ENCODE results near the gene AP4E1. TPM values are rescaled to one million over a fixed set of nuclear protein-coding genes. Genes with fewer than 3 reads are reported as not detected.

Gene AP4E1
- total and polyA plus RNA-seq, 8 donors = 8.9 to 11.6 (median 9.3) TPM

DNA sequence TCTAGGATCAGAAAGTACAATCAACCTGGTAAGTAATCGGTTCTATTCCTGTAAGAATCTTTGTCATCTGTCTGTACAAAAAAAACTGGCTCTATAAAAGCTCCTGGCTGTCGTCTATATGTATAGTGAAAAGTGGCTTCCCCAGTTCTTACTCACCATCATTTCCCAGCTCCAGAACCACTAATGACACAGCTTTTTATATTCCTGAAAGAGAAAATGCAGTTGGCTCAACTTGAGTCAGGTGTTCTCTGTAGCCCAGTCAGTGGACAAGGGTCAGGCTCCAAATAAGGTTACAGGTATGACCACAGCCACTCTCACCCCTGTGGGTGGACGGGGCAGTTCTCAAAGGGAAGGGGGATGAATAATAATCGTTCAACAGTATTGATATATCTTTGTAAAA, 85.1 kb downstream of the AP4E1 start:
- H3K9me3 ChIP-seq = no peaks in the 10 kb centered on the region
- peaks cover 0 to 35% of the 10 kb centered on the region in 2 donors for H3K36me3 ChIP-seq
- intact Hi-C loops (cut with DNase I) = no loop called here
- H3K4me1 ChIP-seq = no peaks in the 10 kb centered on the region
- DNase-seq (no peak), ATAC-seq (no peak)
- no peak overlapping the region for H3K27ac ChIP-seq
- H3K27me3 ChIP-seq = no peaks in the 10 kb centered on the region
- H3K4me3 ChIP-seq = no peak overlapping the region
- TF ChIP-seq, protein P1, sequence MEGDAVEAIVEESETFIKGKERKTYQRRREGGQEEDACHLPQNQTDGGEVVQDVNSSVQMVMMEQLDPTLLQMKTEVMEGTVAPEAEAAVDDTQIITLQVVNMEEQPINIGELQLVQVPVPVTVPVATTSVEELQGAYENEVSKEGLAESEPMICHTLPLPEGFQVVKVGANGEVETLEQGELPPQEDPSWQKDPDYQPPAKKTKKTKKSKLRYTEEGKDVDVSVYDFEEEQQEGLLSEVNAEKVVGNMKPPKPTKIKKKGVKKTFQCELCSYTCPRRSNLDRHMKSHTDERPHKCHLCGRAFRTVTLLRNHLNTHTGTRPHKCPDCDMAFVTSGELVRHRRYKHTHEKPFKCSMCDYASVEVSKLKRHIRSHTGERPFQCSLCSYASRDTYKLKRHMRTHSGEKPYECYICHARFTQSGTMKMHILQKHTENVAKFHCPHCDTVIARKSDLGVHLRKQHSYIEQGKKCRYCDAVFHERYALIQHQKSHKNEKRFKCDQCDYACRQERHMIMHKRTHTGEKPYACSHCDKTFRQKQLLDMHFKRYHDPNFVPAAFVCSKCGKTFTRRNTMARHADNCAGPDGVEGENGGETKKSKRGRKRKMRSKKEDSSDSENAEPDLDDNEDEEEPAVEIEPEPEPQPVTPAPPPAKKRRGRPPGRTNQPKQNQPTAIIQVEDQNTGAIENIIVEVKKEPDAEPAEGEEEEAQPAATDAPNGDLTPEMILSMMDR (IDR thresholded peaks at IDR 0.05) = no peak

DNA sequence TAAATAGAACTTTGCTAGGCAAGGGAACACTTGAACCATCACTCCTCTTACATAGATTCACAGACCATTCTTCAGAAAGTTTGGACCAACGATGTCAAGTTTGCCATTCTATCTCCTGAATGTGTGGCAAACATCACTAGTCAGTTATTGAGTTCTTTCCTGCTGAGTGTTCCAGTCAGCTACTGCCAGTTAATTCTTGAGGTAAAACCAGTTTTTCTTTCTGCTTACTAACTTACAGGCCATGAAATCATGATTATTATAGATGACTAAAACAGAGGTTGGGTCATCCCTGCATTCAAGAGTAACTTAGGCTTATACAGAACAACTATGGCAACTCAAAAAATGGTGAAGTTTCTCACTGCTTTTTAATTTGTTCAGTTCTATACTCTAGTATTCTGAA, 88.2 kb downstream of the AP4E1 start:
- intact Hi-C loops (cut with DNase I) = no loop called here
- H3K27me3 ChIP-seq = no peaks in the 10 kb centered on the region
- H3K9me3 ChIP-seq = no peaks in the 10 kb centered on the region
- H3K4me1 ChIP-seq = no peaks in the 10 kb centered on the region
- DNase-seq = no peak
- no peak overlapping the region for H3K4me3 ChIP-seq
- no peak for ATAC-seq
- TF ChIP-seq, protein P1 (IDR thresholded peaks at IDR 0.05) = no peak
- no peak overlapping the region for H3K27ac ChIP-seq
- H3K36me3 ChIP-seq = peaks cover 0 to 46% of the 10 kb centered on the region in 2 donors

DNA sequence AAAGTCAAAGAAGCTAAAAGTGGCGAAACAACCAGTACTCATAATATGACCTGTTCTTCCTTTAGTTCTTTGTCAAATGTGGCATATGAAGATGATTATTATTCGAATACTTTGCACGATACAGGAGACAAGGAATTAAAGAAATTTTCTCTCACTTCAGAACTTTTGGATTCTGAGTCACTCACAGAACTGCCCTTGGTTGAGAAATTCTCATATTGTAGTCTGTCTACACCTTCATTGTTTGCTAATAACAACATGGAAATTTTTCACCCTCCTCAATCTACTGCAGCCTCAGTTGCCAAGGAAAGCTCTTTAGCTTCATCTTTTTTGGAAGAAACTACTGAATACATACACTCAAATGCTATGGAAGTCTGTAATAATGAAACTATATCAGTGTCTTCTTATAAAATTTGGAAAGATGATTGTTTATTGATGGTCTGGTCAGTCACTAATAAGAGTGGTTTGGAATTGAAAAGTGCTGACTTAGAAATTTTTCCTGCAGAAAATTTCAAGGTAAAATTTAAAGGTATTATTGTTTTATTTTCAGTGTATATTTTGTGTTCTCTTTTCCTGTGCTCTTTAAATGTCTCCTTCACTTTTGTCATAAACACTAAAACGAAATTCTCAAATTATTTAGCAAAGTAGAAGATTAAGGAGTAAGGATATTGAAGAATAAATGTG, 89.0 kb downstream of the AP4E1 start:
- intact Hi-C loops (cut with DNase I) = no loop called here
- H3K27ac ChIP-seq = no peak overlapping the region
- DNase-seq (no peak), ATAC-seq (no peak)
- H3K4me3 ChIP-seq = no peak overlapping the region
- H3K4me1 ChIP-seq = no peaks in the 10 kb centered on the region
- H3K27me3 ChIP-seq = no peaks in the 10 kb centered on the region
- H3K9me3 ChIP-seq = no peaks in the 10 kb centered on the region
- TF ChIP-seq, protein P1 (IDR thresholded peaks at IDR 0.05) = no peak
- H3K36me3 ChIP-seq = peaks cover 0 to 54% of the 10 kb centered on the region in 2 donors

DNA sequence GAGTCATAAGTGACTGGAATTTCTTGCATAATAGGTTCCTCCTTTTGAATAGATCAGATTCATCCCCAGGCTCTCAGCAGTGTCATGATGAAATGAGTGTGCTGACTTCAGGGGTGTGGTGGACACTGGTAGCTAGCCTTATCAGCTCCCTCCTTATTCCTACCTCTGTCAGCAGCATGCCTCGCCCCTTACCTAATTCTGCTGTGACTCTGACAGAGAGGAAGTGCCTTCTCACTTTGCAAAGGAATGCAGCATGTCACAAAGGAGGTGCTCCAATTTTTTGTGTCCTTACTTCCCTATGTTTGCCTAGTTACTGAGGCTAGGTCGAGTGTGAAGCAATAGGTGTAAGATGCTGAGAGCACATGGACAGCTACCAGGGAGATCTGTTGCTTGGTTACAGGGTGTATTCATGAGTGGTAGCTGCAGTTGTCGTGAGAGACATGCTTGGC, 95.6 kb downstream of the AP4E1 start:
- Histone ChIP-seq H3K36me3 (peaks cover 0 to 51% of the 10 kb centered on the region in 2 donors), H3K27me3 (no peaks in the 10 kb centered on the region), H3K27ac (no peak overlapping the region), H3K4me3 (no peak overlapping the region), H3K9me3 (peaks cover 0 to 7% of the 10 kb centered on the region in 2 donors), H3K4me1 (peaks cover 0 to 3% of the 10 kb centered on the region in 2 donors)
- no peak for DNase-seq
- TF ChIP-seq, protein P1 (IDR thresholded peaks at IDR 0.05) = no peak
- intact Hi-C loops (cut with DNase I) = no loop called here
- peak; percentile 82 for ATAC-seq

DNA sequence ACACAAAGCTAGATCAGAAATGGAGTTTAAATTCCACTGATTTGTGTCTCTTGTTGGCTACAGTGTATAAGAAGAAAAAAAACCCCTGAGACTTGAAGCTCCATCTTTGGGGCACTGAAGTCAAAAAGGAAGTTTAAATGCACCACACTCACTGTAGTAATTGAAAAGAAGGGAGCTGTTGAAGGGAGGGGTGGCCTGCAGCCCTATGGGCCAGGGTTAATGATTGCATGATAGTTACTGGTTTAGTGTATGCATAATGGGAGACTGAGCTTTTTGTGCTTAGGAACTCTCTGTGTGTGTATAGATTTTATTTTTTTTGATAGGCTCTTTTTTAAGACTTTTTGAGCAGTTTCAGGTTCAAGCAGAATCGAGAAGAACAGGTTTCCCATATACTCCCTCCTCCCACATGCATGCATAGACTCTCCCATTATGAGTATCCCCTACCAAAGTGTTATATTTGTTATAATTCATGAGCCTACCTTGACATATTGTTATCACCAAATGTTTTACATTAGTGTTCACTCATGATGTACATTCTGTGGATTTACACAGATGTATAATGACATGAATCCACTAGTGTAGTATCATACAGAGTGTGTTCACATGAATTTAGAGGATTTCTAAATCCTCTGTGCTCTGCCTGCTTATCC, 98.0 kb downstream of the AP4E1 start:
- Histone ChIP-seq H3K27ac (no peak overlapping the region), H3K9me3 (peaks cover 0 to 9% of the 10 kb centered on the region in 2 donors), H3K36me3 (peaks cover 0 to 42% of the 10 kb centered on the region in 2 donors), H3K4me3 (no peak overlapping the region), H3K4me1 (peaks cover 0 to 3% of the 10 kb centered on the region in 2 donors), H3K27me3 (no peaks in the 10 kb centered on the region)
- ATAC-seq (no peak), DNase-seq (no peak)
- TF ChIP-seq, protein P1 (IDR thresholded peaks at IDR 0.05) = no peak
- intact Hi-C loops (cut with DNase I) = no loop called here
